Mononuclear cell (primary cell): Measurements from ENCODE around the gene SNRPD2. TPM values are rescaled to one million over a fixed set of nuclear protein-coding genes. Genes with fewer than 3 reads are reported as not detected.
"Not testable (repeated sequence)": the region's sequence is repeated elsewhere in the genome, so short reads cannot be mapped to it uniquely, and the experiment has no call there.

Experiments
- H3K27me3 ChIP-seq: 2 replicates; pipeline ENCODE4 v1.6.0; 2011; ENCODE audit warnings: low read length, control low read depth; ENCODE audit not compliant: insufficient read depth
- H3K4me1 ChIP-seq: 2 replicates; pipeline ENCODE4 v1.5.1; 2011; ENCODE audit warnings: mild to moderate bottlenecking, low read length, control low read depth; ENCODE audit not compliant: insufficient read depth
- H3K4me3 ChIP-seq: 2 replicates; pipeline ENCODE4 v1.5.1; 2011; ENCODE audit warnings: mild to moderate bottlenecking, low read length, moderate library complexity
- H3K9me3 ChIP-seq: 2 replicates; pipeline ENCODE4 v1.5.1; 2011; ENCODE audit warnings: low read depth, mild to moderate bottlenecking, control low read depth, low read length
- total RNA-seq: library from RNA; depleted of rRNA; stranded (reverse); fragments of >200 nt; gene quantifications from one replicate; pipeline ENCODE4 v1.2.3, GENCODE V29; 2012

Gene SNRPD2
- total RNA-seq, 1 donor, result 158 TPM

DNA sequence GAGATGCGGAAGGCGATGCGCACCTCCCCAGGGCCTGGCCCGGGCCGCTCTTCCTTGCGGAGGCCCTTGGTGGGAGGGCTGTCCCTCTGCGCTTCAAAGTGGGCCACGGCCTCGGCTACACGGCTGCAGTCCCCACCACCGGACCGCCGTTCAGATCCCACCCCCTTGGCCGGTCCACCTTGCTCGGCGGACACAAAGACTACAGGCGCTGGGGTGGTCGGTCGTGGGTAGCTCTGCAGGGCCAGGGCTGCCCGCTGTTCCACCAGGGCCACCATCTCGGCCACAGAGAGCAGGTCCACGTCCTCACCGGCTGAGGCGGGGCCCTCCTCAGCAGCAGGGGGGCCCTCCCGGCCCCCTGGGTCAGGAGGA lies 20.9 kb upstream of the SNRPD2 start:
- no peaks in the 10 kb centered on the region for H3K9me3 ChIP-seq
- H3K4me3 ChIP-seq, result no peak overlapping the region
- peaks cover 13% of the 10 kb centered on the region for H3K4me1 ChIP-seq
- H3K27me3 ChIP-seq, result no peaks in the 10 kb centered on the region

DNA sequence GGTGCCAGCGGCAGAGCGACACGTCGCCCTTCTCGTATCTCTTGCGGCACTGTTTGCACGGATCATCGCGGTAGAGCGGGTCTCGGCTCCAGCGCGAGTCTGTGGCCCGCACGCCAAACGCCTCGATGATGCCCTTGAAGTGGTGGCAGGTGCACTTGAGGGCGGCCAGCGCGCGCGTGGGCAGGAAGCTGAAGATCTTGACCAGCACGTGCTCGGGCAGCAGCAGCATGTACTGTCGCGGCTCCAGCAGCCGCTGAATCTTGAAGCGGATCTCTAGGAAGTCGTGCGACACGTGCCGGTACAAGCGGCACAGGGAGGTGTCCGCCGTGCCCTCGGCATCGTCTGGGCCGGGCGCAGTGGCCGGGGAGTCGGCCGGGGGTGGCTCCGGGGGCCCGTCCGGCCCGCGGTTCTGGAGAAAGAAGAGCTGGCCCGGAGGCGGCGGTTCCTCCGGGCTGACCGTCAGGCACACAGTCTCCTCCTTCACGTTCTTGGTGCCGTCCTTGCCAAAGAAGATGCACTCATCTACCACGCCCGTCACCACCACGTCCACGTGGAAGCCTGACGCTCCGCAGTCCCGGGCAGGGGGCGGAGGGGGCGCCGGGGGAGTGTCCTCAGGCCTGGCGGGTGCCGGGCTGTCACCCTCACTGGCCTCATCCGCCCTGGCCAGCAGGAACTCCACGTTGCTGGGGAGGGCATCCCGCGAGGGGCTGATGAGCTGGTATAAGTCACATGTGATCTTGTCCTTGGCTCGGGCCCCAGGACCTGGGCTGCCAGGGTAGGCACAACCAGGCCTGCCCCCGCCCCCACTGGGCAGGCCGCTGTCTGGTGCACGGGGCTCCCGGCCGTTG lies 20.3 kb upstream of the SNRPD2 start:
- H3K4me1 ChIP-seq, result peaks cover 12% of the 10 kb centered on the region
- no peaks in the 10 kb centered on the region for H3K27me3 ChIP-seq
- no peak overlapping the region for H3K4me3 ChIP-seq
- no peaks in the 10 kb centered on the region for H3K9me3 ChIP-seq

- H3K4me3 ChIP-seq, result no peak overlapping the region
- no peaks in the 10 kb centered on the region for H3K4me1 ChIP-seq
- no peaks in the 10 kb centered on the region for H3K9me3 ChIP-seq
- no peaks in the 10 kb centered on the region for H3K27me3 ChIP-seq
Observed at GRCh38 chr19:45710356-45711130, 18.8 kb upstream of the SNRPD2 start.

- no peaks in the 10 kb centered on the region for H3K4me1 ChIP-seq
- H3K9me3 ChIP-seq, result no peaks in the 10 kb centered on the region
- H3K4me3 ChIP-seq, result no peak overlapping the region
- no peaks in the 10 kb centered on the region for H3K27me3 ChIP-seq
Observed at GRCh38 chr19:45705710-45706415, 14.1 kb upstream of the SNRPD2 start.

DNA sequence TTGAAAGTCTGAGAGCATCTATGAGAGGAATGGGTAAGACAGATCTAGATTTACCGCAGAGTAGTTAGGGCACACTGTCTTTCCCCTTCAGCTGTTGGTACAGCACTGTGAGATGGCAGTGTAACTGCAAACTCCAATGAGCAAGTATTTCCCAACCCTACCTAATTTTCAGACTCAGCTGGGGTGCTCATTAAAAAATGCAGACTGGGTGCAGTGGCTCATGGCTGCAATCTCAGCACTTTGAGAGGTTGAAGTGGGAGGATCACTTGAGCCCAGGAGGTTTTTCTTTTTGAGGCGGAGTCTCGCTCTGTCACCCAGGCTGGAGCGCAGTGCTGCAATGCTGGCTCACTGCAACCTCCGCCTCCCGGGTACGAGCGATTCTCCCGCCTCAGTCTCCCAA lies 13.4 kb upstream of the SNRPD2 start:
- Histone ChIP-seq H3K9me3 (no peaks in the 10 kb centered on the region), H3K4me3 (no peak overlapping the region), H3K27me3 (no peaks in the 10 kb centered on the region), H3K4me1 (no peaks in the 10 kb centered on the region)

- no peaks in the 10 kb centered on the region for H3K4me1 ChIP-seq
- no peak overlapping the region for H3K4me3 ChIP-seq
- H3K27me3 ChIP-seq, result no peaks in the 10 kb centered on the region
- no peaks in the 10 kb centered on the region for H3K9me3 ChIP-seq
Observed at GRCh38 chr19:45701676-45702075, 9.9 kb upstream of the SNRPD2 start.

- Histone ChIP-seq H3K9me3 (no peaks in the 10 kb centered on the region), H3K4me3 (peak overlapping the region; percentile 67), H3K4me1 (peaks cover 22% of the 10 kb centered on the region), H3K27me3 (no peaks in the 10 kb centered on the region)
Observed at GRCh38 chr19:45693106-45693788, 1.5 kb upstream of the SNRPD2 start.

DNA sequence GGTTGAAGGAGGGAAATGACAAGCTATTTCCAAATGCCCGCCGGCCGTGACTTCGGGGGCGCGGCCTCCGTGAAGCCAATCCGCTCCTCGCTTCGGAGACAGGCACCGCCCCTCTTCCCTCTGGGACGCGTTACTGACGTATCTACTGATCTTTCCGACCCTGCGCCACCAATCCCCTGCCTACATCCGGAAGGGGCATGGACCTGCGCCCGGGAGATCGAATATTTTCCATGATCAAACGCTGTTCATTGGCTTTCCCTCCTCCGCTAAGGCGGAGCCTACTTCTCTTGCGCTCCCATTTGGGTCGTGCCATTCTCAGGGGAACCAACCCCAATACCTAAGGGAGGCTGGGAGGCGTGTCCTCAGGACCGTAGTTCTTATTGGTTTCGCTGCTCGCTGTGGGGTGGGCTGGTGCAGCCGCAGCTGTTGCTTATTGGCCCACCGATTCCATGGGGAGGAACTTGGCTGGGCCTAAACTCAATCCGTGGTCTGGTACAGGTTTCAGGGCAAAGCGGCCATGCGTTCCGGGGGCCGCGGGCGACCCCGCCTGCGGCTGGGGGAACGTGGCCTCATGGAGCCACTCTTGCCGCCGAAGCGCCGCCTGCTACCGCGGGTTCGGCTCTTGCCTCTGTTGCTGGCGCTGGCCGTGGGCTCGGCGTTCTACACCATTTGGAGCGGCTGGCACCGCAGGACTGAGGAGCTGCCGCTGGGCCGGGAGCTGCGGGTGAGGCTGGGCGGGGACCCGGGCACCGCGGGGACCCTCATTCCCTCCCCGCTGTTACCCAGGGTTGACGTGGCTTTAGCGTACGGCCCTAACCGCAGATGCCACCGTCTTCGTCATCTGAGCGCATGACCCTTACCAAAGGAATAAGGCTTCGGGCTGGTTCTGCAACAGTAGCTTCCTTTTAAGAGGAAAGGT lies 693 bp upstream of the SNRPD2 start, which contains the start of gene QPCTL:
QPCTL (plus strand) TSS at position 480 of the 919 bp plus-strand sequence; CDS start at position 518, 38 bp downstream.
- Histone ChIP-seq H3K27me3 (no peaks in the 10 kb centered on the region), H3K4me1 (peaks cover 22% of the 10 kb centered on the region), H3K9me3 (no peaks in the 10 kb centered on the region), H3K4me3 (peak within 1 kb of the TSS; percentile 67)

DNA sequence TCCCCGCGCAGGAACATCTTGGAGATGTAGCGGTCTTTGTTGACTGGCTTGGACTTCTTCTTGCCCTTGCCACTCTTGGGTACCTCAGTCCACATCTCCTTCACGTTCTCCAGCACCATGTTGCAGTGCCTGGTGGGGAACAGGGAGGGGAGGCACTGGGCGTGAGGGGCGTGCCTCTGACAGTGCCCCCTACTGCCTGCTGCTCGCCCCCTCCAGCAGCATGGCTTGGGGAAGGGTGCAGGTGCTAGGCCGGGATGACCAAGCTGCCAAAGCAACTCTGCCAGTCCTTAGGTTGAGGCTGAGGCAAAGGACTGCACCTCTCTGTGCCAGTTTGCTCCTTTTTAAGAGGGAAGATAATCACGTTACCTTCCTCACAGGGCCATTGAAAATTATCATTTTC lies 4.2 kb downstream of the SNRPD2 start:
- Histone ChIP-seq H3K9me3 (no peaks in the 10 kb centered on the region), H3K4me3 (no peak overlapping the region), H3K4me1 (peaks cover 12% of the 10 kb centered on the region), H3K27me3 (no peaks in the 10 kb centered on the region)

- peaks cover 14% of the 10 kb centered on the region for H3K4me1 ChIP-seq
- H3K27me3 ChIP-seq, H3K9me3 ChIP-seq, H3K4me3 ChIP-seq: not testable (repeated sequence)
Observed at GRCh38 chr19:45685045-45685444, 6.7 kb downstream of the SNRPD2 start.

GRCh38 chr19:45682908-45683307 lies 8.8 kb downstream of the SNRPD2 start:
- no peak overlapping the region for H3K4me3 ChIP-seq
- peaks cover 17% of the 10 kb centered on the region for H3K4me1 ChIP-seq
- no peaks in the 10 kb centered on the region for H3K9me3 ChIP-seq
- H3K27me3 ChIP-seq, result peaks cover 10% of the 10 kb centered on the region

DNA sequence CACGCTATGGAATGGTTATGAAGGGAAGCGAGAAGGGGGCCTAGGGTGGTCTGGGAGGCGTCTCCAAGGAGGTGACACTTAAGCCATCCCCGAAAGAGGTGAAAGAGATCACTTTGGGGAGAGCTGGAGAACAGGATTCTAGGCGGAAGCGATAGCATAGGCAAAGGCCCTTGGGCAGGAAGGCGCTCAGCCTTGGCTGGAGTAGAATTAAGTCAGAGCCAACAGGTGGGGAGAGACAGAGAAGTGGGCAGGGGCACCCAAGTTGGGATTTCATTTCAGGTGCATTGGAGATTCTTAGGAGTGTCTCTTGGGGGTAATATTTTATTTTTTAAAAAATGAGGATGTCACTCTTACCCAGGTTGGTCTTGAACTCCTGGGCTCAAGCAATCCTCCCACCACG lies 9.6 kb downstream of the SNRPD2 start:
- H3K9me3 ChIP-seq, result no peaks in the 10 kb centered on the region
- peaks cover 15% of the 10 kb centered on the region for H3K27me3 ChIP-seq
- H3K4me3 ChIP-seq, result no peak overlapping the region
- H3K4me1 ChIP-seq, result peaks cover 25% of the 10 kb centered on the region

GRCh38 chr19:45681391-45682015 lies 10.2 kb downstream of the SNRPD2 start:
- peak overlapping the region; percentile 14 for H3K4me3 ChIP-seq

More at GRCh38 chr19:45681391-45682015, 10.2 kb downstream of the SNRPD2 start:
- peaks cover 30% of the 10 kb centered on the region for H3K4me1 ChIP-seq
- peaks cover 19% of the 10 kb centered on the region for H3K27me3 ChIP-seq
- H3K9me3 ChIP-seq, result no peaks in the 10 kb centered on the region
